Kidney epithelial cell (primary cell): ENCODE results near the gene NNT. TPM values are rescaled to one million over a fixed set of nuclear protein-coding genes. Genes with fewer than 3 reads are reported as not detected.
"Not testable (repeated sequence)": the region's sequence is repeated elsewhere in the genome, so short reads cannot be mapped to it uniquely, and the experiment has no call there.

Experiments
- DNase-seq: peaks from one replicate; pipeline ENCODE4 v3.0.0-alpha.2; 2010; ENCODE audit warnings: low read depth
- H3K27me3 ChIP-seq: 2 replicates; pipeline ENCODE4 v1.6.0; 2011; ENCODE audit warnings: low read length; ENCODE audit not compliant: control insufficient read depth, insufficient read depth
- H3K36me3 ChIP-seq: 2 replicates; pipeline ENCODE4 v1.5.1; 2011; ENCODE audit warnings: low read length; ENCODE audit not compliant: control insufficient read depth, insufficient read depth
- H3K4me3 ChIP-seq: 2 replicates; pipeline ENCODE4 v1.5.1; 2011; ENCODE audit warnings: low read depth, mild to moderate bottlenecking, control low read depth, low read length
- CTCF ChIP-seq: IDR thresholded peaks from 2 replicates; pipeline ENCODE4 v1.5.1; 2011; ENCODE audit warnings: mild to moderate bottlenecking, moderate library complexity, low read length, control low read depth, inconsistent platforms; ENCODE audit not compliant: insufficient read depth, poor library complexity, severe bottlenecking
- total RNA-seq: library from RNA; depleted of rRNA; stranded (reverse); fragments of >200 nt; gene quantifications from 2 replicates; pipeline ENCODE4 v1.2.3, GENCODE V29; 2015

Gene NNT
- total RNA-seq, 1 donor from 2014 or later: 41.4 TPM

DNA sequence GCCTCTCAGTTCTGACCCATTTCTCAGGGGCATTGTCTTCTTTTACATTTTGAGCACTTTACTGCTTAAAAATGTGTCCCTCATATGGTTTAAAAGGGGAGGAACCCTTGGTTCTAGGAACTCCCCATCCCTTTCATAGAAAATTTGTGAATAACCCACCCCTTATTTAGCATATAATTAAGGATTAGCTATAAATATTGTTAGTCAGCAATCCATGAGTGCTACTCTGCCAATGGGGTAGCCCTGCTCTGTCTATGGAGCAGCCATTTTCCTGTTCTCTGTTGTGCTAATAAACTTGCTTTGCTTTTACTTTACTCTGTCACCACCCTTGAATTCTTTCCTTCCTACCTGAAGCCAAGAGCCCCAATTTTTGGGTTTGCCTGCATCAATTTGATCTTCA, 12.3 kb upstream of the NNT start:
- no peaks in the 10 kb centered on the region for H3K36me3 ChIP-seq
- H3K27me3 ChIP-seq: no peaks in the 10 kb centered on the region
- TF ChIP-seq CTCF: no peak
- no peak overlapping the region for H3K4me3 ChIP-seq
- no peak for DNase-seq

DNA sequence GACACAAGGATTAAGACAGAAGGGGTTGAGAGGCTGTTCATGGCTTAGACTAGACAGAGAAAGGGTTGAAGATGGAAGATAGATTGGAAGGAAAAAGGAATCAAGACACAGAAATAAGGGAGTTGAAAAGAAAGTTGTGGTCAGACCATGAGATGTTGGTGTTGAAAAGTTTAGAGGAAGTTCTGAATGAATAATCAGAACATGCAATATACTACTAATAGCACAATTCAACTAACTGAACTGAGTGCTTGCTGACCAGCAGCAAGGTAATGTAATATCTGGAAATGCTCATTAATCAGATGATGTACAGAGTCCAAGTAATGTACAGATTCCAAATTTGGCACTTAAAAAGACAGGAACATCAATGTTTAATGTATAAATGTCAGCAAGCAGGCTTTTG, 10.6 kb upstream of the NNT start:
- Histone ChIP-seq H3K27me3 (no peaks in the 10 kb centered on the region), H3K4me3 (no peak overlapping the region), H3K36me3 (no peaks in the 10 kb centered on the region)
- no peak for DNase-seq
- TF ChIP-seq CTCF: no peak

DNA sequence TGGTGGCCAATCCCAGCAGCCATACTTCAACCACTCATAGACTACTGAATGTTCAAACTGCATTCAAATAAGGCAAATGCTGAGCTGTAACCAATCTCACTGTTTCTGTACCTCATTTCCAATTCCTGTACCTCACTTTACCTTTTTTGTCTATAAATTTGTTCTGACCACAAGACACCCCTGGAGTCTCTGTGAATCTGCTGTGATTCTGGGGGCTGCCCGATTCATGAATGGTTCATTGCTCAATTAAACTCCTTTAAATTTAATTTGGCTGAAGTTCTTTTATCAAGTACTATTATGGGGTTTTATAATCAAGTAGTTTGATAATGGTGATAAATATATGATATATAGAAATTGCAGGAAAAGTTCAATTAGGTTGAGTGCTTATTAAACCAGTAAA, 4.1 kb upstream of the NNT start:
- not testable (repeated sequence) for H3K4me3 ChIP-seq, DNase-seq, H3K36me3 ChIP-seq, H3K27me3 ChIP-seq

GRCh38 chr5:43601454-43602260, 1.3 kb upstream of the NNT start:
- H3K4me3 ChIP-seq: peak overlapping the region; percentile 69
- DNase-seq: no peak
- peaks cover 1% of the 10 kb centered on the region for H3K36me3 ChIP-seq
- no peak for TF ChIP-seq CTCF
- no peaks in the 10 kb centered on the region for H3K27me3 ChIP-seq

DNA sequence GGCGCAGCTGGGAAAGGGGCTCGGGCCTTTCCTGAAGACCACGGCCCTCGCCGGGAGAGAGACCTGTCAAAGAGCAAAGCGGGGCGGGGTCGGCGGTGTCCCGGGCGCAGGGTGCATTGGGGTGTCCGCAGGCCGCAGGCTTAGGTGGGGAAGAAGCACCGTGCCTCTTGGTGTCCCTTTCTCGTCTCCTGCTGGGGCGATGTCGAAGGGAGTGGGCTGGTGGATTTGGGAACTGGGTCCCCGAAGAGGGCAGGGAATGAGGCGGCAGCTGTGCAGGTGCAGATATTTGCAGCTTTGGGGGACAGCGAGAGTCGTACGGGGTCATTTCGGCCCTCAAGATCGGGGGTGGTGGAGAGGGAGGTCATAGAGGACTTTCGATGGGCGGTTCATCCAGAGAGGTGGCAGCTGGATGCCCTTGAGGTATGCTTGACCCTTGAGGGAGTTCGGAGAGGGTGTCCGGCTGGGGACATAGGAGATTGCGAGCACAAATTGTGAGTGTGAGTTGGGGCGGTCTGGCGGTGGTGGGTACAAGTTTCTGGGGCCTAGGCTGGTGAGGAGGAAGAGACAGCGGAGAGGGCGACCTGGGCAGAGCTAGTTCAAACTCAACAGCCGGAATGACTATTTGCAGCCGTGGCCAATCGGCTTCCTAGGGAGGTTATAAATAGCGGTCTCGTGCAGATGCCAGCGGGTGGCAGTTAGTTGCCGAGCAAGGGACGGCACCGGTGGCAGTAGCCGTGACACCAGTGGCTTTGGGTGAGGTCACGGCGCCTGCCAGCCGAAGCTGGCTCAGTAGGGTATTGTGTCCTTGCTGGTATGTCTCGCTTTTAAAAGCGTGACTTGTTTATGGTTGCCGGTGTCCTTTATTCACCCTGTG, 601 bp downstream of the NNT start:
- no peak for TF ChIP-seq CTCF
- DNase-seq: no peak
- Histone ChIP-seq H3K36me3 (peaks cover 1% of the 10 kb centered on the region), H3K4me3 (peak overlapping the region; percentile 69), H3K27me3 (no peaks in the 10 kb centered on the region)

DNA sequence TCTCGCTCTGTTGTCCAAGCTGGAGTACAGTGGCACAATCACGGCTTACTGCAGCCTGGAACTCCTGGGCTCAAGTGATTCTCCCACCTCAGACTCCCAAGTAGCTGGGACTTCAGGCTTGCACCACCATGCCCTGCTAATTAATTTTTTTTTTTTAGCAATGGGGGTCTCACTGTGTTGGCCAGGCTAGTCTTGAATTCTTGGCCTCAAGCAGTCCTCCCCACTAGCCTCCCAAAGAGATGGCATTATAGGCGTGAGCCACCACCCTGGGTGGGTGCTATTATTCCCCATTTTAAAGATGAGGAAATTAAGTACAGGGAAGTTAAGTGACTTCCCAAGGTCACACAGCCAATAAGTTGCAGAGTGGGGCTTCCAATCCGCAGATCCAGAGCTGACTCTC, 1.7 kb downstream of the NNT start:
- Histone ChIP-seq H3K27me3 (no peaks in the 10 kb centered on the region), H3K4me3 (no peak overlapping the region), H3K36me3 (no peaks in the 10 kb centered on the region)
- no peak for DNase-seq
- no peak for TF ChIP-seq CTCF
